Adrenal gland (tissue), 12 donors: Measurements from ENCODE around the gene DOHH. TPM values are rescaled to one million over a fixed set of nuclear protein-coding genes. Genes with fewer than 3 reads are reported as not detected.
"Not testable (repeated sequence)": the region's sequence is repeated elsewhere in the genome, so short reads cannot be mapped to it uniquely, and the experiment has no call there.

Source experiments
- DNase-seq, 7 donors: peaks; one replicate each; pipeline ENCODE4 v3.0.0-alpha.2; 2019 to 2020
- H3K27ac ChIP-seq, 5 donors: fragments of 200-600 bp; sonication (generic) in 4 of 5; 1 replicate in 3 of 5; 2 replicates in 2 of 5; pipeline versions ENCODE4 v1.5.1 to v1.8.0; 2016 to 2020; ENCODE audit warnings: mild to moderate bottlenecking in 1 of 5
- H3K27me3 ChIP-seq: fragments of 200-600 bp; 2 replicates; pipeline ENCODE4 v1.8.0; 2021
- H3K36me3 ChIP-seq, 2 donors: fragments of 200-600 bp; replicated peaks in 1 of 2; 1 replicate in 1 of 2; 2 replicates in 1 of 2; pipeline versions ENCODE4 v1.5.1 to v1.8.0; 2018 to 2022
- H3K4me1 ChIP-seq, 2 donors: fragments of 200-600 bp; replicated peaks in 1 of 2; 1 replicate in 1 of 2; 2 replicates in 1 of 2; pipeline versions ENCODE4 v1.5.1 to v1.8.0; 2018 to 2021
- H3K4me3 ChIP-seq, 4 donors: fragments of 200-600 bp; sonication (generic) in 3 of 4; one replicate each; pipeline ENCODE4 v1.5.1; 2016 to 2018
- H3K9me3 ChIP-seq, 3 donors: fragments of 200-600 bp; sonication (generic) in 1 of 3; replicated peaks in 1 of 3; 1 replicate in 2 of 3; 2 replicates in 1 of 3; pipeline versions ENCODE4 v1.5.1 to v1.8.0; 2016 to 2021
- POLR2A ChIP-seq, 2 donors: fragments of 450-650 bp; IDR thresholded peaks; one replicate each; pipeline ENCODE4 v1.6.1; 2017; ENCODE audit warnings: antibody characterized with exemption in 2 of 2, mild to moderate bottlenecking in 2 of 2, moderate library complexity in 1 of 2
- WGBS, 4 donors: extraction: QIAGEN DNeasy Blood & Tissue Kit in 2 of 4; methylation state at CpG; one replicate each; pipeline versions ENCODE4 v1.1.5 to v1.1.7; 2013 to 2017; 5-methylcytosine and 5-hydroxymethylcytosine counted together
- intact Hi-C, 2 donors: fragments of 100-400 bp; cut with DNase I; formaldehyde crosslinking; loops; one replicate each; pipeline versions ENCODE4 v1.14.1 to v1.15.0; 2022 to 2023
- polyA plus RNA-seq, 3 donors: library from polyadenylated mRNA; stranded (reverse); fragments of 200-250 nt in 2 of 3; fragments of 350-450 nt in 1 of 3; fragmentation: Illumina TruSeq in 1 of 3; extraction: RNeasy Lipid Tissue Mini Kit (QIAGEN cat#74804) in 1 of 3; gene quantifications; one replicate each; pipeline ENCODE4 v1.2.3, GENCODE V29; 2013 to 2014
- total RNA-seq, 9 donors: library from RNA; depleted of rRNA in 4 of 9; stranded (reverse); fragments of >200 nt in 4 of 9; fragments of 120-200 nt in 1 of 9; fragmentation: NEBNext Ultra II Directional in 1 of 9; extraction: Animal tissue kit (Norgen Biotek cat#: 25700) in 1 of 9; gene quantifications; one replicate each; pipeline versions ENCODE4 v1.1.0 to v1.2.4, GENCODE V29; 2013 to 2023
- TF ChIP-seq, protein P1 (sequence below), 6 experiments: fragments of 450-650 bp in 4 of 6; fragments of 200-600 bp in 2 of 6; sonication (generic) in 1 of 6; IDR thresholded peaks; 1 replicate in 5 of 6; 2 replicates in 1 of 6; pipeline versions ENCODE4 v1.5.1 to v1.8.0; 2016 to 2021; ENCODE audit warnings: antibody characterized with exemption in 6 of 6, mild to moderate bottlenecking in 2 of 6, moderate library complexity in 1 of 6
- donor health status: healthy with polysubstance abuse.
- donor health status: Bipolar disorder and iron deficiency.
- donor health status: DM: yes; HTN: yes; CAD: no.
- donor health status: DM: no; HTN: no; CAD: no.
- donor health status: DM: no; HTN: no; CAD: no.
- donor health status: DM: yes; HTN: yes; CAD: no.

The DOHH gene
- total and polyA plus RNA-seq, 12 donors: 0.92 to 22.8 (median 13.8) TPM

DNA sequence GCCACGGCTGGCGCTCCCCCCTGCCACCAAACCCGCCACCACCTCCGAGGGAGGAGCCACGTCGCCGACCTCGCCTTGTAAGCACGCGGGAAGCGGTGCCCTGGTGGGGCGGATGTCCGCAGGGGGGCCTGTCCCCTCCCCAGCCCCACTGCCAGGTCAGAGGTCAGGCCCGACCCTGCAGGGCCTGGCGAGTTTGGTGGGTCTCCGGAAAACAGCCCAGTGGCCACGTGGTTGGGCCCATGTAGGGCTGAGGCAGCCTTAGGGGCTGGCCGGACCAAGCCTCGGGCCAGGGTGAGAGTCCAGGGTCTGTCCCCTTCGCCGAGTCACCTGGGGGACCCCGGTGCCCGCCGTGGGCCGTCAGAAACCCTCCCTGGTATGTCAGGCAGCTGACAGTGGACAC lies 46.6 kb downstream of the DOHH start:
- peaks cover 0 to 83% of the 10 kb centered on the region in 2 donors for H3K36me3 ChIP-seq
- TF ChIP-seq, protein P1, sequence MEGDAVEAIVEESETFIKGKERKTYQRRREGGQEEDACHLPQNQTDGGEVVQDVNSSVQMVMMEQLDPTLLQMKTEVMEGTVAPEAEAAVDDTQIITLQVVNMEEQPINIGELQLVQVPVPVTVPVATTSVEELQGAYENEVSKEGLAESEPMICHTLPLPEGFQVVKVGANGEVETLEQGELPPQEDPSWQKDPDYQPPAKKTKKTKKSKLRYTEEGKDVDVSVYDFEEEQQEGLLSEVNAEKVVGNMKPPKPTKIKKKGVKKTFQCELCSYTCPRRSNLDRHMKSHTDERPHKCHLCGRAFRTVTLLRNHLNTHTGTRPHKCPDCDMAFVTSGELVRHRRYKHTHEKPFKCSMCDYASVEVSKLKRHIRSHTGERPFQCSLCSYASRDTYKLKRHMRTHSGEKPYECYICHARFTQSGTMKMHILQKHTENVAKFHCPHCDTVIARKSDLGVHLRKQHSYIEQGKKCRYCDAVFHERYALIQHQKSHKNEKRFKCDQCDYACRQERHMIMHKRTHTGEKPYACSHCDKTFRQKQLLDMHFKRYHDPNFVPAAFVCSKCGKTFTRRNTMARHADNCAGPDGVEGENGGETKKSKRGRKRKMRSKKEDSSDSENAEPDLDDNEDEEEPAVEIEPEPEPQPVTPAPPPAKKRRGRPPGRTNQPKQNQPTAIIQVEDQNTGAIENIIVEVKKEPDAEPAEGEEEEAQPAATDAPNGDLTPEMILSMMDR (IDR thresholded peaks at IDR 0.05): no peak
- TF ChIP-seq POLR2A (IDR thresholded peaks at IDR 0.05): no peak

DNA sequence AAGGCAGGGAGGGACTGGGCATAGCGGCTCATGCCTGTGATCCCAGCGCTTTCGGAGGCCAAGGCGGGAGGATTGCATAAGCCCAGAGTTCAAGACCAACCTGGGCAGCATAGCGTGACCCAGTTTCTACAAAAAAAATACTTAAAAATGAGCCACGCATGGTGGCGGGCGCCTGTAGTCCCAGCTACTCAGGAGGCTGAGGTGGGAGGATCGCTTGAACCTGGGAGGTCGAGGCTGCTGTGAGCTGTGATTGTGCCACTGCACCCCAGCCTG lies 47.6 kb downstream of the DOHH start:
- Histone ChIP-seq H3K4me1 (peaks cover 14 to 22% of the 10 kb centered on the region in 2 donors), H3K36me3 (peaks cover 0 to 91% of the 10 kb centered on the region in 2 donors), H3K27ac (peak overlapping the region in 3 of 5 donors; percentile 88 to 98 (median 96))
- H3K9me3 ChIP-seq, H3K4me3 ChIP-seq, H3K27me3 ChIP-seq, intact Hi-C loops: not testable (repeated sequence)
- WGBS, 4 donors: 85 to 91% (median 88%) methylated on average over 8 to 10 of the region's 10 CpGs
- peak in 1 of 7 donors; percentile 38 for DNase-seq

More for the DNA sequence above, 46.6 kb downstream of the DOHH start:
- H3K4me1 ChIP-seq: peaks cover 24 to 32% of the 10 kb centered on the region in 2 donors
- H3K27me3 ChIP-seq: no peaks in the 10 kb centered on the region
- DNase-seq: no peak
- intact Hi-C loops: no loop called here
- H3K9me3 ChIP-seq: no peaks in the 10 kb centered on the region
- H3K27ac ChIP-seq: peak overlapping the region in 2 of 5 donors; percentile 43 to 96
- no peak overlapping the region for H3K4me3 ChIP-seq
- WGBS, 4 donors: 79 to 84% (median 82%) methylated on average over 12 to 25 of the region's 25 CpGs

DNA sequence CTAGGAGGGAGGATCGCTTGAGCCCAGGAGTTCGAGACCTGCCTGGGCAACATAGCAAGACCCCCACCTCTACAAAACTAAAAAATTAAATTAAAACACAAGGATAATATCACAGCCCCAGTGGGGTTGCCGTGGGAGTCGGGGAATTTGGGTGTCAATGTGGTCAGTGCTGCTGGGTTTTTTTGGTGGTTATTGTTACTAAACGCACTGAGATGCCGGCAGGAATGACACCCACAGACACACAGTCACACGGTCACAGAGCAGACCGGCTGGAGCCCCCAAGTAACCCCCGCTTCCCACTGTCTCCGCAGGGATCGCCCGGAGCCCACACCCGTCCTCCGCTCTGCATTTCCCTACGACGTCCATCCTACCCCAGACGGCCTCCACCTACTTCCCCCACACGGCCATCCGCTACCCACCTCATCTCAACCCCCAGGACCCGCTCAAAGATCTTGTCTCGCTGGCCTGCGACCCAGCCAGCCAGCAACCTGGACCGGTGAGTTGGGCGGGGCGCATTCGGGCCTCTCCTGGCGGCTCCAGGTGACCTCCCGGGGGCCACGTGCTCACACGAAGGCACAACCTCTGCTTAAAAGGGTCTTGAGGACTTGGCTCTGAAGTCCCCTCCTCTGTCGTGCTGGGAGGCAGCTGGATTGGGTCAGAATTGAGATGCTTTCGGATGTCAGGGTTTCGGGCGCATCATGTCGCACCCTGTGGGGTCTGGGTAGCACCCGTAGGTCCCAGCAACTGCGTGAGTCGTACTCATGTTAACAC lies 48.1 kb downstream of the DOHH start:
- Histone ChIP-seq H3K4me1 (peaks cover 9 to 17% of the 10 kb centered on the region in 2 donors), H3K4me3 (no peak overlapping the region), H3K27ac (peak overlapping the region; percentile 85 to 98 (median 94)), H3K27me3 (no peaks in the 10 kb centered on the region), H3K36me3 (peaks cover 0 to 95% of the 10 kb centered on the region in 2 donors), H3K9me3 (no peaks in the 10 kb centered on the region)
- intact Hi-C loops: no loop called here
- no peak for DNase-seq
- TF ChIP-seq, protein P1 (IDR thresholded peaks at IDR 0.05): no peak
- no peak for TF ChIP-seq POLR2A (IDR thresholded peaks at IDR 0.05)
- 81 to 90% (median 87%) methylated on average over 31 to 38 of the region's 38 CpGs for WGBS, 4 donors

DNA sequence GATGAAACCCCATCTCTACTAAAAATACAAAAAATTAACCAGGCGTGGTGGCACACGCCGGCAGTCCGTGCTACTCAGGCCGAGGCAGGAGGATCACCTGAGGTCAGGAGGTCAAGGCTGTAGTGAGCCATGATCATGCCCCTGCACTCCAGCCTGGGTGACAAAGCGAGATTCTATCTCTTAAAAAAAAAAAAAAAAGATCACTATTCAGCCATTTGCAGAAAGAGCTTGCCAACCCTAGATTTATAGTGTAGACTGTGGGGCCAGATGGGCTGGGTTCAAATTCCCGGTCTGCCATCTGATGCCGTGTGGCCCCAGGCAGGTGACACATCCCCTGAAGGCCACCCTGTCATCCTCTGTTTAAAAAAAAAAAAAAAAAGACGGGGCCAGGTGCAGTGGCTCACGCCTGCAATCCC lies 49.0 kb downstream of the DOHH start:
- H3K4me3 ChIP-seq: no peak overlapping the region
- TF ChIP-seq POLR2A (IDR thresholded peaks at IDR 0.05): no peak
- TF ChIP-seq, protein P1 (IDR thresholded peaks at IDR 0.05): no peak
- H3K4me1 ChIP-seq: peaks cover 7 to 9% of the 10 kb centered on the region in 2 donors
- no peaks in the 10 kb centered on the region for H3K27me3 ChIP-seq
- H3K36me3 ChIP-seq: peaks cover 0 to 95% of the 10 kb centered on the region in 2 donors
- no peaks in the 10 kb centered on the region for H3K9me3 ChIP-seq
- peak in 6 of 7 donors; percentile 64 to 77 (median 74) for DNase-seq
- intact Hi-C loops: no loop called here
- 35 to 56% (median 45%) methylated on average over 10 of the region's 10 CpGs for WGBS, 4 donors
- H3K27ac ChIP-seq: peak overlapping the region; percentile 85 to 98 (median 94)
